Activated T-cell treated with anti-CD3 and anti-CD28 coated beads for 1 hour (primary cell): ENCODE measurements around the gene OR52E8.

Source experiments
- DNase-seq: peaks from one replicate; pipeline ENCODE4 v3.0.0-alpha.2; 2020; ENCODE audit warnings: low read depth

OR52E8 gene

DNA sequence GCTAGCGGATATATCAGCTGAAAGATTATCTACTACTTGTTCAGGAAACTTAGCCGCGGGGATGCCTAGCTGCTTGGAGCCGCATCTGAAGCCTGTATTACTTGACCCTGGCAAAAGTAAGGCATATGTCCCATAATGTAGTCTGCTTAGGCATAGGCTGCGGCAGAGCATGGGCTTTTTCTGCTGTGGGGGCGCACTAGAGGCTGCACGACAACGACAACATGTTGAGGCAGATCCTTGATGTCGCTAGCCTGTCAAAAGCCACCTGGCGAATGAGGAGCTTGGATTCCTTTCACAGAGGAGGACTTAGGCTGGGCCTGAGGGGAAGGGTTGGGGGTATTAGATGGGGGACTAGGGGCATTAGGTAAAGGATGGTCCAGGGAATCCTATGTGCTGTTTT is 49.9 kb downstream of the OR52E8 start:
- DNase-seq, result no peak
